ENCODE data around the gene RABGAP1L.
A peak's percentile ranks its signal among the peaks of the same experiment; 100 is the strongest.

RABGAP1L gene

DNA sequence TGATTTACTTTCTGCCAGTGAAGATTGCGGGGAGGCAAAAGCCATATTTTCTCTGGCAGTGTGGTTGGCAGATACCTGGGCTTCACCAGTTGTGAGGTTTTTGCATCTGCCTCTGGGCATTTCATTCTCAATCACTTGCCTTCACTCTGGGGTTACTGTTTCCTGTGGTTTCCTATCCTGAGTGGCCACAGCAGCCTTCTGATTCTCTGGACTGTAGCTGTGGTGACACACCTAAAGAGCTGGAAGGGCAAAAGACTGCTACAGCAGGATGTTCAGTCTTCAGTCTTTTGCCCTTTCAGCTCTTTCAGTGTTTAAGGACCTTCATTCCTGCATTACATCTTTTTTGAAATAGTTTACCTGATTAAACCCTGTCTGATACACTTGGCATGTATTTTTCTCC, 237.9 kb downstream of the RABGAP1L start:
- Histone ChIP-seq H3K4me2 (ENCODE audit: low read length) (no peak overlapping the region), H3K9me3 (ENCODE audit: insufficient read depth, low read length) (no peaks in the 10 kb centered on the region), H3K27ac (ENCODE audit: low read length) (no peak overlapping the region), H3K36me3 (replicated peaks; ENCODE audit: low read depth, low read length) (peaks cover 24% of the 10 kb centered on the region), H3K4me1 (ENCODE audit: low read length) (peaks cover 20% of the 10 kb centered on the region), H3K9ac (ENCODE audit: low read length) (no peak overlapping the region), H4K20me1 (ENCODE audit: insufficient read depth, low read length) (0 out of 2 replicates have a peak, but pooled peaks cover 6% of the 10 kb centered on the region), H3K79me2 (ENCODE audit: low read length) (no peaks in the 10 kb centered on the region), H3K27me3 (ENCODE audit: low read depth, low read length) (no peaks in the 10 kb centered on the region), H2AFZ (ENCODE audit: low read depth, low read length) (no peak overlapping the region), H3K4me3 (ENCODE audit: low read length) (no peak overlapping the region)
- TF ChIP-seq EZH2phosphoT487 (IDR thresholded peaks at IDR 0.05; ENCODE audit: low read depth), result no peak
- TF ChIP-seq, protein P1, sequence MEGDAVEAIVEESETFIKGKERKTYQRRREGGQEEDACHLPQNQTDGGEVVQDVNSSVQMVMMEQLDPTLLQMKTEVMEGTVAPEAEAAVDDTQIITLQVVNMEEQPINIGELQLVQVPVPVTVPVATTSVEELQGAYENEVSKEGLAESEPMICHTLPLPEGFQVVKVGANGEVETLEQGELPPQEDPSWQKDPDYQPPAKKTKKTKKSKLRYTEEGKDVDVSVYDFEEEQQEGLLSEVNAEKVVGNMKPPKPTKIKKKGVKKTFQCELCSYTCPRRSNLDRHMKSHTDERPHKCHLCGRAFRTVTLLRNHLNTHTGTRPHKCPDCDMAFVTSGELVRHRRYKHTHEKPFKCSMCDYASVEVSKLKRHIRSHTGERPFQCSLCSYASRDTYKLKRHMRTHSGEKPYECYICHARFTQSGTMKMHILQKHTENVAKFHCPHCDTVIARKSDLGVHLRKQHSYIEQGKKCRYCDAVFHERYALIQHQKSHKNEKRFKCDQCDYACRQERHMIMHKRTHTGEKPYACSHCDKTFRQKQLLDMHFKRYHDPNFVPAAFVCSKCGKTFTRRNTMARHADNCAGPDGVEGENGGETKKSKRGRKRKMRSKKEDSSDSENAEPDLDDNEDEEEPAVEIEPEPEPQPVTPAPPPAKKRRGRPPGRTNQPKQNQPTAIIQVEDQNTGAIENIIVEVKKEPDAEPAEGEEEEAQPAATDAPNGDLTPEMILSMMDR (IDR thresholded peaks at IDR 0.05; ENCODE audit: low read depth, low read length), result no peak

DNA sequence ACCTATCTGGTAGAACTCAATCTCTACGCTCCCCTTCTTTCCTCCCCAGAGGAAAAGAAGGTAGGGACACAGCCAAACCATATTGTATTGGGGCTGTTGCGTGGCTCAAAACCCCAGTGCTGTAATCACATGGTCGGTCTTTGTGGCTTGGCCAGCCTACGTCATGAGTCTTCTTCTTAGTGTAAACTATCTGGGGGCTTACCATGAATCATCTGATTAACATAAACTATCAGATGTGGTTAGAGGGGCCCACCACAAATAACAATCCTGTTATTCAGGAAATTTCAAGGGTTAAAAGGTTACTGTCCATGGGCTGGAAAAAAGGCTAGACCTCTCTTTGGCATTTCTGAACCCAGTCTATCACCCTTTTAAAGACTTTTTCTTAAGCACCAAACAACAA, 238.9 kb downstream of the RABGAP1L start:
- no peak overlapping the region for H3K4me2 ChIP-seq (ENCODE audit: low read length)
- H3K27ac ChIP-seq (ENCODE audit: low read length), result no peak overlapping the region
- H3K9ac ChIP-seq (ENCODE audit: low read length), result no peak overlapping the region
- TF ChIP-seq, protein P1 (IDR thresholded peaks at IDR 0.05; ENCODE audit: low read depth, low read length), result no peak
- TF ChIP-seq EZH2phosphoT487 (IDR thresholded peaks at IDR 0.05; ENCODE audit: low read depth), result no peak
- no peaks in the 10 kb centered on the region for H3K9me3 ChIP-seq (ENCODE audit: insufficient read depth, low read length)
- 0 out of 2 replicates have a peak, but pooled peaks cover 6% of the 10 kb centered on the region for H4K20me1 ChIP-seq (ENCODE audit: insufficient read depth, low read length)
- no peaks in the 10 kb centered on the region for H3K27me3 ChIP-seq (ENCODE audit: low read depth, low read length)
- no peak overlapping the region for H2AFZ ChIP-seq (ENCODE audit: low read depth, low read length)
- H3K36me3 ChIP-seq (replicated peaks; ENCODE audit: low read depth, low read length), result peaks cover 24% of the 10 kb centered on the region
- peaks cover 20% of the 10 kb centered on the region for H3K4me1 ChIP-seq (ENCODE audit: low read length)
- H3K79me2 ChIP-seq (ENCODE audit: low read length), result no peaks in the 10 kb centered on the region
- no peak overlapping the region for H3K4me3 ChIP-seq (ENCODE audit: low read length)

DNA sequence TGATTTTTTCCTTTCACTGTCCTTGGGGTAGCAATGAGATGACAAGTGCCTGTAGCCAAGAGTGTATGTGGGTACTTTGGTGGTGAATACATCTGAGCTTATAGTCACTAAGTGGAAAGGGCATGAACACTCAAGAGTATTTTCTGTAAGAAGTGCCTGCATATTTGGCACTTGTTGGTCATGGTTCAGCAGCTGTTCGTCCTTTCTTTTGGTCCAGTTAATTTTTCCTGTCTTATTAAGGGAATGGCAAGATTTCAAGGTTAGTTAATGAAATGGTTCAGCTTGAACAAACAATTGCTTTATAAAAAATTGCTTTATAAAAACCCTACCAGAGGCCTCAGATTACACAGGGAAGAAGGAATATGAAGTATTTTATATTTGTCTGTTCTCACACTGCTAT, 239.9 kb downstream of the RABGAP1L start:
- H3K4me3 ChIP-seq (ENCODE audit: low read length), result no peak overlapping the region
- TF ChIP-seq, protein P1 (IDR thresholded peaks at IDR 0.05; ENCODE audit: low read depth, low read length), result no peak
- no peak for TF ChIP-seq EZH2phosphoT487 (IDR thresholded peaks at IDR 0.05; ENCODE audit: low read depth)
- no peak overlapping the region for H3K4me2 ChIP-seq (ENCODE audit: low read length)
- no peak overlapping the region for H2AFZ ChIP-seq (ENCODE audit: low read depth, low read length)
- H3K36me3 ChIP-seq (replicated peaks; ENCODE audit: low read depth, low read length), result peaks cover 20% of the 10 kb centered on the region
- H4K20me1 ChIP-seq (ENCODE audit: insufficient read depth, low read length), result 0 out of 2 replicates have a peak, but pooled peaks cover 6% of the 10 kb centered on the region
- peaks cover 20% of the 10 kb centered on the region for H3K4me1 ChIP-seq (ENCODE audit: low read length)
- H3K9ac ChIP-seq (ENCODE audit: low read length), result no peak overlapping the region
- H3K79me2 ChIP-seq (ENCODE audit: low read length), result no peaks in the 10 kb centered on the region
- H3K27ac ChIP-seq (ENCODE audit: low read length), result no peak overlapping the region
- no peaks in the 10 kb centered on the region for H3K27me3 ChIP-seq (ENCODE audit: low read depth, low read length)
- no peaks in the 10 kb centered on the region for H3K9me3 ChIP-seq (ENCODE audit: insufficient read depth, low read length)

DNA sequence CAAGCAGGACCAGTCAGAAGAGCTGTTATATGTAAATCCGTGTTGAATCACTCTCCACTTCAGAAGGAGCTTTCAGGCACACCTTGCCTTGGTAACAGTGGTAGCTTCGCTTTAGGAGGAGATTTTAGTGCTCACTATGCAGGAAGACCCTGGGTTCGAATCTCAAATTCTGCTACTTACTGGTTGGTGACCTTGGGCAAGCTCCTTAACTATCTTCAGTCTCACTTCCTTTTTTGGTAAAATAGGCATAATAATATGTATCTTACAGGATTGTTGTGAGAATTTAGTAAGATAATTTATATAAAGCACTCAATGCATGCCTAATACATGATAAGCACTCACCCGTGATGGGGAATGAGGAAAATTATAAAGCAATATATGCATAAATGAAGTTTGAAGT, 241.8 kb downstream of the RABGAP1L start:
- H3K9ac ChIP-seq (ENCODE audit: low read length), result no peak overlapping the region
- no peaks in the 10 kb centered on the region for H3K79me2 ChIP-seq (ENCODE audit: low read length)
- no peak overlapping the region for H3K4me3 ChIP-seq (ENCODE audit: low read length)
- peak overlapping the region; percentile 12 for H3K4me2 ChIP-seq (ENCODE audit: low read length)
- H3K27me3 ChIP-seq (ENCODE audit: low read depth, low read length), result no peaks in the 10 kb centered on the region
- no peak overlapping the region for H3K27ac ChIP-seq (ENCODE audit: low read length)
- no peak overlapping the region for H2AFZ ChIP-seq (ENCODE audit: low read depth, low read length)
- no peaks in the 10 kb centered on the region for H3K9me3 ChIP-seq (ENCODE audit: insufficient read depth, low read length)
- H3K36me3 ChIP-seq (replicated peaks; ENCODE audit: low read depth, low read length), result peaks cover 16% of the 10 kb centered on the region
- TF ChIP-seq, protein P1 (IDR thresholded peaks at IDR 0.05; ENCODE audit: low read depth, low read length), result no peak
- TF ChIP-seq EZH2phosphoT487 (IDR thresholded peaks at IDR 0.05; ENCODE audit: low read depth), result no peak
- H3K4me1 ChIP-seq (ENCODE audit: low read length), result peaks cover 20% of the 10 kb centered on the region
- 0 out of 2 replicates have a peak, but pooled peaks cover 6% of the 10 kb centered on the region for H4K20me1 ChIP-seq (ENCODE audit: insufficient read depth, low read length)
